Epithelial cell of proximal tubule (primary cell): Measurements from ENCODE around the gene LIPC. TPM values are rescaled to one million over a fixed set of nuclear protein-coding genes. Genes with fewer than 3 reads are reported as not detected.

ENCODE experiments used
- DNase-seq: peaks from one replicate; pipeline ENCODE4 v3.0.0-alpha.2; 2011; ENCODE audit warnings: low read depth
- H3K4me3 ChIP-seq: 2 replicates; pipeline ENCODE4 v1.5.1; 2011; ENCODE audit warnings: low read depth, mild to moderate bottlenecking, low read length
- CTCF ChIP-seq: conservative IDR thresholded peaks from 2 replicates; pipeline ENCODE4 v1.5.1; 2012; ENCODE audit warnings: low read depth, mild to moderate bottlenecking, low read length
- total RNA-seq: library from RNA; depleted of rRNA; stranded (reverse); fragments of >200 nt; gene quantifications from 2 replicates; pipeline ENCODE4 v1.2.3, GENCODE V29; 2015

Gene LIPC
- total RNA-seq, 1 donor from 2014 or later: 12.9 TPM

- DNase-seq: no peak
- H3K4me3 ChIP-seq: no peak overlapping the region
- TF ChIP-seq CTCF: no peak
Measured at GRCh38 chr15:58552505-58553364, 120.9 kb downstream of the LIPC start.

GRCh38 chr15:58553365-58553918 lies 121.7 kb downstream of the LIPC start:
- H3K4me3 ChIP-seq: no peak overlapping the region
- no peak for TF ChIP-seq CTCF
- DNase-seq: no peak

- no peak overlapping the region for H3K4me3 ChIP-seq
- no peak for TF ChIP-seq CTCF
- no peak for DNase-seq
Measured at GRCh38 chr15:58554758-58555157, 123.0 kb downstream of the LIPC start.

- H3K4me3 ChIP-seq: no peak overlapping the region
- DNase-seq: no peak
- no peak for TF ChIP-seq CTCF
Measured at GRCh38 chr15:58555162-58556027, 123.6 kb downstream of the LIPC start.

GRCh38 chr15:58556028-58556361 lies 124.2 kb downstream of the LIPC start:
- no peak for TF ChIP-seq CTCF
- no peak for DNase-seq

GRCh38 chr15:58556541-58556940 lies 124.8 kb downstream of the LIPC start:
- no peak for TF ChIP-seq CTCF
- no peak for DNase-seq
- H3K4me3 ChIP-seq: no peak overlapping the region

More at GRCh38 chr15:58556028-58556361, 124.2 kb downstream of the LIPC start:
- no peak overlapping the region for H3K4me3 ChIP-seq
